ENCODE measurements around the gene CPO.
"Not testable (repeated sequence)": the region's sequence is repeated elsewhere in the genome, so short reads cannot be mapped to it uniquely, and the experiment has no call there.

- not testable (repeated sequence) for TF ChIP-seq EZH2 (IDR thresholded peaks at IDR 0.05; ENCODE audit: borderline replicate concordance); CTCF (IDR thresholded peaks at IDR 0.05; ENCODE audit: poor library complexity); EZH2phosphoT487 (IDR thresholded peaks at IDR 0.05; ENCODE audit: low read depth, severe bottlenecking, unreplicated experiment)
These were observed 14.1 kb downstream of the CPO start for GRCh38 chr2:206953404-206953803.
